ENCODE measurements around the gene THRAP3. TPM values are rescaled to one million over a fixed set of nuclear protein-coding genes. Genes with fewer than 3 reads are reported as not detected.

Gene THRAP3
- total RNA-seq, 2 donors from 2014 or later, result 27.4 to 32.2 TPM

DNA sequence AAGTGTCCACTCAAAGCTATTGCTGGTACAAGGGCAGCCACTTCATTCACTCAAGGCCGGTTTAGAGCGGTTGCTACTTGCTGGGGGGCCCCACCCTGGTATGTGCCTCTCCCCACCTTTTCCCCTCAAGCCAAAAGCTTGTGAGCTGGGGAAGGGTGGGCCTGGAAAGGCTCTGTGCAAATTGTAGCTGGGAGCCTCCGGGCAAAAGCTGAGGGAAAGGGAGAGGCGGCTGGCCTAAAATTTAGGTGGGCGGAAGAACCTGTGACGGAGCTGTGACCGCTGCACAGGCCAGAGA, 81.6 kb downstream of the THRAP3 start:
- peak overlapping the region in 3 of 4 donors; percentile 16 to 82 (median 65) for H3K27ac ChIP-seq
- H3K36me3 ChIP-seq (replicated peaks in 1 of 2; ENCODE audit: insufficient read depth in 1 of 2, low read depth in 2 of 2), result peaks cover 0 to 7% of the 10 kb centered on the region in 2 donors
- DNase-seq, result no peak
- 61 to 79% methylated on average over 4 to 7 of the region's 7 CpGs for WGBS, 2 donors
- no peaks in the 10 kb centered on the region for H3K27me3 ChIP-seq
- intact Hi-C loops (cut with DNase I), result no loop called here
- no peak for ATAC-seq
- H3K9me3 ChIP-seq, result no peaks in the 10 kb centered on the region
- TF ChIP-seq POLR2A (IDR thresholded peaks at IDR 0.05), result no peak
- TF ChIP-seq, protein P1, sequence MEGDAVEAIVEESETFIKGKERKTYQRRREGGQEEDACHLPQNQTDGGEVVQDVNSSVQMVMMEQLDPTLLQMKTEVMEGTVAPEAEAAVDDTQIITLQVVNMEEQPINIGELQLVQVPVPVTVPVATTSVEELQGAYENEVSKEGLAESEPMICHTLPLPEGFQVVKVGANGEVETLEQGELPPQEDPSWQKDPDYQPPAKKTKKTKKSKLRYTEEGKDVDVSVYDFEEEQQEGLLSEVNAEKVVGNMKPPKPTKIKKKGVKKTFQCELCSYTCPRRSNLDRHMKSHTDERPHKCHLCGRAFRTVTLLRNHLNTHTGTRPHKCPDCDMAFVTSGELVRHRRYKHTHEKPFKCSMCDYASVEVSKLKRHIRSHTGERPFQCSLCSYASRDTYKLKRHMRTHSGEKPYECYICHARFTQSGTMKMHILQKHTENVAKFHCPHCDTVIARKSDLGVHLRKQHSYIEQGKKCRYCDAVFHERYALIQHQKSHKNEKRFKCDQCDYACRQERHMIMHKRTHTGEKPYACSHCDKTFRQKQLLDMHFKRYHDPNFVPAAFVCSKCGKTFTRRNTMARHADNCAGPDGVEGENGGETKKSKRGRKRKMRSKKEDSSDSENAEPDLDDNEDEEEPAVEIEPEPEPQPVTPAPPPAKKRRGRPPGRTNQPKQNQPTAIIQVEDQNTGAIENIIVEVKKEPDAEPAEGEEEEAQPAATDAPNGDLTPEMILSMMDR (IDR thresholded peaks at IDR 0.05), result no peak
- peaks cover 20% of the 10 kb centered on the region for H3K4me1 ChIP-seq
- H3K4me3 ChIP-seq, result no peak overlapping the region

DNA sequence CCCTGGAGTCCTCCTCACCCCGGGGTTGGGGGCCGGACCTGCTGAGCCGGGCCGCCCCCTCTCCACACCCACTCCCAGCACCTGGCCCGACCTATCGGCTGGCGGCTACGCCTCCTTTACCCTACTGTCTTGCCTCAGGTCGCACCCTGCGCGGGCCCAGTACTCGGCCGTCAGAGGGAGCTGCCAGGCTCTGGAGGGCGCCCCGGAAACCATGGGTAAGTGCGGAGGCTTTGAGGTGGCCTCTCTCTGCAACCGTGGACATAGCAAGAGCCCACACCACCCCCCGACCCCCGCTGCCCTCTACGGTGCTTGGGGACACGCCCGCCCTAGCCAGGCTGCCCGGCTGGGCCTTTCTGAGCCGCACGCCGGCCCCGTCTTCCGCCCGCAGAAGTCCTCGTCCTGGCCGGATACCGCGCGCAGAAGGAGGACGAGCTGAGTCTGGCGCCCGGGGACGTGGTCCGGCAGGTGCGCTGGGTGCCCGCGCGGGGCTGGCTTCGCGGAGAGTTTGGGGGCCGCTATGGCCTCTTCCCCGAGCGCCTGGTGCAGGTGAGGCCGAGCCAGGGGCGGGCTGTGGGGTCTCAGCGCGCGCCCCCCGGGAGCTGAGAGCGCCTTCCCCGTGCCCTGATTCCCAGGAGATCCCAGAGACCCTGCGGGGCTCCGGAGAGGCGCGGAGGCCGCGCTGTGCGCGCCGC, 82.1 kb downstream of the THRAP3 start, which contains the start of gene SH3D21:
Gene SH3D21 (plus strand): TSS at position 159 of the 692 bp plus-strand sequence. CDS start 53 bp downstream, at position 212.
- peaks cover 19% of the 10 kb centered on the region for H3K4me1 ChIP-seq
- intact Hi-C loops (cut with DNase I), result no loop called here

DNA sequence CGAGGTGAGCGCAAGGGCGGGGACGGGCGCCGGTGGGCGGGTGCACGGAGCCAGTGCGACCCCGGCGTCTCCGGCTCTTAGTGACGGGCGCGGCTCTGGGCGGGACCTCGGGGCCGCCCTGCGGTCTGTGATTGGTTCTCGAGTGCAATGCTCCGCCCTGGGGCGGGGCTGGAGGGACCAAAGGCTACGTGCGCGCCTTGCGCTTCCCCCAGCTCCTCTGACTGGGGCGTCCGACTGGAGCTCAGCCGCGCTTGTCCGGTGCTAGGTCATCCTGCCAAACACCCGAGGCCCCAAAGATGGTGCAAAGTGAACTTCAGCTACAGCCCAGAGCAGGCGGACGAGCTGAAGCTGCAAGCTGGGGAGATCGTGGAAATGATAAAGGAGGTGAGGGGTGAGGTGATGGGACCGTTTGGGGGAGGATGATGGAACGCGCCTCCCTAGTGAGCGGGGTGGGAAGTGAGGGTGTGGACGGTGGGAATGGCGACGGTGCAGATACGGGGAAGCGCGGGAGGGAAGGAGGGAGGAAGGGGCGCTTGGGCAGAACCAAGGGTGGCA, 82.7 kb downstream of the THRAP3 start:
- WGBS, 2 donors, result 4 to 8% methylated on average over 20 to 39 of the region's 46 CpGs
- peaks cover 0 to 2% of the 10 kb centered on the region in 2 donors for H3K36me3 ChIP-seq (replicated peaks in 1 of 2; ENCODE audit: insufficient read depth in 1 of 2, low read depth in 2 of 2)
- DNase-seq (peak; percentile 86 to 93 (median 90)), ATAC-seq (peak; percentile 96)
- TF ChIP-seq, protein P1 (IDR thresholded peaks at IDR 0.05), result no peak
- peak; percentile 22 to 70 (median 55) for TF ChIP-seq POLR2A (IDR thresholded peaks at IDR 0.05)
- no peaks in the 10 kb centered on the region for H3K9me3 ChIP-seq
- H3K27ac ChIP-seq, result peak overlapping the region in 3 of 4 donors; percentile 16 to 82 (median 65)
- H3K27me3 ChIP-seq, result no peaks in the 10 kb centered on the region
- peaks cover 19% of the 10 kb centered on the region for H3K4me1 ChIP-seq
- intact Hi-C loops (cut with DNase I), result no loop called here
- H3K4me3 ChIP-seq, result peak overlapping the region; percentile 20 to 63

More for the DNA sequence above, 82.1 kb downstream of the THRAP3 start, which contains the start of gene SH3D21:
- H3K27me3 ChIP-seq, result no peaks in the 10 kb centered on the region
- WGBS, 2 donors, result 0 to 1% methylated on average over 4 to 61 of the region's 65 CpGs
- H3K27ac ChIP-seq, result peak within 1 kb of the TSS; percentile 16 to 82 (median 54)
- TF ChIP-seq, protein P1 (IDR thresholded peaks at IDR 0.05), result peak in 4 of 7 experiments; percentile 1 to 20 (median 8)
- no peak for TF ChIP-seq POLR2A (IDR thresholded peaks at IDR 0.05)
- peaks cover 0 to 5% of the 10 kb centered on the region in 2 donors for H3K36me3 ChIP-seq (replicated peaks in 1 of 2; ENCODE audit: insufficient read depth in 1 of 2, low read depth in 2 of 2)
- H3K4me3 ChIP-seq, result peak within 1 kb of the TSS; percentile 20 to 63
- H3K9me3 ChIP-seq, result no peaks in the 10 kb centered on the region
- peak; percentile 50 to 65 (median 54) for DNase-seq
- peak; percentile 58 for ATAC-seq

DNA sequence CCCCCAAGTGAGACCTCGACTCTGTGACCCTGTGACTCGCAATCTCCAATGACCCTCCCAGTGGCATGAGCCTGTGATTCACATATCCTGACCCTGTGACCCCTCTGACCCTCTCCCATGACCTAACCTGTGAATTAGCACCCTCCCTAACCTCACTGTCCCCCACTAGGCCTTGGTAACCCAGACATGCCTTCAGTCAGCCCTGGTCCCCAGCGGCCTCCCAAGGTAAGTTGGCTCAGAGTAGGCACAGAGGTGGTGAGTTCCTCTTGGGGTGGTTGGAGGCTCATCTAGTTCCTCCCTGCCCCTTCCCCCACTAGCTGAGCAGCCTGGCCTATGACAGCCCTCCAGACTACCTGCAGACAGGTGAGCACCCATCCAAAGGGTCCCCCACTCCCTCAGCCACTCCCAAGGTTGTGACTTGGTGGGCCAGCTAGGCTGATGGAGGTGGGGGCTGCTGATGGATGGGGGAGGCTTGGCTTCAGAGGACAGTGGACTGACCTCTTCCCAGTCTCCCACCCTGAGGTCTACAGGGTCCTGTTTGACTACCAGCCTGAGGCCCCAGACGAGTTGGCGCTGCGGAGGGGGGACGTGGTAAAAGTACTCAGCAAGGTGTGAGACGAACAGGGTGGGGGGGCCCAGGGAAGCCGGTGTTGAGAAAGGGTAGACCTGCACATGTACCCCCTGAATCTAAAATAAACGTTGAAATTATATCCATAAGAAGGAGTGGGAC, 83.5 kb downstream of the THRAP3 start:
- ATAC-seq (no peak), DNase-seq (no peak)
- no peak overlapping the region for H3K4me3 ChIP-seq
- no peak overlapping the region for H3K27ac ChIP-seq
- no peaks in the 10 kb centered on the region for H3K36me3 ChIP-seq (replicated peaks in 1 of 2; ENCODE audit: insufficient read depth in 1 of 2, low read depth in 2 of 2)
- no peaks in the 10 kb centered on the region for H3K9me3 ChIP-seq
- no peaks in the 10 kb centered on the region for H3K27me3 ChIP-seq
- intact Hi-C loops (cut with DNase I), result no loop called here
- peaks cover 19% of the 10 kb centered on the region for H3K4me1 ChIP-seq
- TF ChIP-seq, protein P1 (IDR thresholded peaks at IDR 0.05), result no peak
- no peak for TF ChIP-seq POLR2A (IDR thresholded peaks at IDR 0.05)
- 75 to 91% methylated on average over 7 to 10 of the region's 10 CpGs for WGBS, 2 donors

Measured in body of pancreas (tissue), 4 donors.